ENCODE results near the gene POLR3K. TPM values are rescaled to one million over a fixed set of nuclear protein-coding genes. Genes with fewer than 3 reads are reported as not detected.

Gene POLR3K
- total RNA-seq, 1 donor = 5.6 TPM

DNA sequence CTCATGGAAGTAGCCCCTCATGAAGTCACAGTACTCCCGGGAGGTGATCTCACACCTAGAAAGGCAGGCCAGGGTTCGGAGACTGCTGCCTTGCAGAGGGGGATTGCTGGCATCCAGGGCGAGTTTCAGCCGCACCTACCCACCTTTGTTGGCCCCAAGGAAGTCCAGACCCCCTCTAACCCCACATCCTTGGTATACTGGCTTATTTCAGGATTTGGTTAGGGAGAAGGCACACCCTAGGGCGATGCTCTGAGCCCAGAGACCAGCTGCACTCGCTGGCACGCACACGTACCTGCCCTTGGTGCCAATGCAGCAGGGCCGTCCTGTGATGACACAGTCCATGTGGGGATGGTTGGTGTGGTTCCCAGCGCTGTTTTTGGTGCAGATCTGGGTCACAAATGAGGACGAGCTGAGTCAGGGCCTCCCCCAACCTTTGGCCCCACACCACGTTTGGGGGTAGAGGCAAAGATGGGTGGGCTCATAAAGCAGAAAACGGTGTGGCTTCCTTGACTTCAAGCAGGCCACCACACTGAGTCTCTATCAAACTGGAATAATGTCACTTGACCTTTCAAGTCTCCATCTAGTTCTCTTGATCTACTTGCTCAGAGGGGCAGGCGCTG, 6.1 kb upstream of the POLR3K start:
- no peak overlapping the region for H3K4me3 ChIP-seq (ENCODE audit: low read depth, low read length)
- TF ChIP-seq, protein P1, sequence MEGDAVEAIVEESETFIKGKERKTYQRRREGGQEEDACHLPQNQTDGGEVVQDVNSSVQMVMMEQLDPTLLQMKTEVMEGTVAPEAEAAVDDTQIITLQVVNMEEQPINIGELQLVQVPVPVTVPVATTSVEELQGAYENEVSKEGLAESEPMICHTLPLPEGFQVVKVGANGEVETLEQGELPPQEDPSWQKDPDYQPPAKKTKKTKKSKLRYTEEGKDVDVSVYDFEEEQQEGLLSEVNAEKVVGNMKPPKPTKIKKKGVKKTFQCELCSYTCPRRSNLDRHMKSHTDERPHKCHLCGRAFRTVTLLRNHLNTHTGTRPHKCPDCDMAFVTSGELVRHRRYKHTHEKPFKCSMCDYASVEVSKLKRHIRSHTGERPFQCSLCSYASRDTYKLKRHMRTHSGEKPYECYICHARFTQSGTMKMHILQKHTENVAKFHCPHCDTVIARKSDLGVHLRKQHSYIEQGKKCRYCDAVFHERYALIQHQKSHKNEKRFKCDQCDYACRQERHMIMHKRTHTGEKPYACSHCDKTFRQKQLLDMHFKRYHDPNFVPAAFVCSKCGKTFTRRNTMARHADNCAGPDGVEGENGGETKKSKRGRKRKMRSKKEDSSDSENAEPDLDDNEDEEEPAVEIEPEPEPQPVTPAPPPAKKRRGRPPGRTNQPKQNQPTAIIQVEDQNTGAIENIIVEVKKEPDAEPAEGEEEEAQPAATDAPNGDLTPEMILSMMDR (IDR thresholded peaks at IDR 0.05; ENCODE audit: insufficient read depth, low read depth, low read length) = no peak
- DNase-seq (ENCODE audit: low read depth) = no peak

GRCh38 chr16:58491-59439, 5.4 kb upstream of the POLR3K start:
- H3K4me3 ChIP-seq (ENCODE audit: low read depth, low read length) = no peak overlapping the region
- TF ChIP-seq, protein P1 (IDR thresholded peaks at IDR 0.05; ENCODE audit: insufficient read depth, low read depth, low read length) = no peak
- DNase-seq (ENCODE audit: low read depth) = no peak

DNA sequence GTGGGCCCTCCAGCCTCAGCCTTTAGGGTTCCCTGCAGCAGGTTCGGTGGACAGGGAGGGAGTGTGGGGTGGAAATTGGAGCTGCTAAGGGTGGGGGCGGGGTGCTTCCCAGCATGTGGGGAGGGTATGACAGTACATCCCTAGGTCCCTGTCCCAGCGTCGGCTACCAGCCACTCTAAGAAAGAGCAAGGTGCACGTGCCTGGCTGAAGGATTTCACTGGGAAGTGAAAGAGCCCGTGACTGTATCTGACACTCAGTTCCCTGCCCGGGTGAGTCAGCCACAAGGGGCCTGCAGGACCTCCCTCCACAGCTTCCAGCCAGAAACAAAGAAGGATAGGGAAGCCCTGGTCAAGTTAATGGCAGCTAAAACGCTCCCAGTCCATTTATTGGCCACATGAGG, 4.3 kb upstream of the POLR3K start:
- no peak for DNase-seq (ENCODE audit: low read depth)
- no peak overlapping the region for H3K4me3 ChIP-seq (ENCODE audit: low read depth, low read length)
- TF ChIP-seq, protein P1 (IDR thresholded peaks at IDR 0.05; ENCODE audit: insufficient read depth, low read depth, low read length) = no peak

GRCh38 chr16:56231-56927, 3.0 kb upstream of the POLR3K start:
- DNase-seq (ENCODE audit: low read depth) = no peak
- TF ChIP-seq, protein P1 (IDR thresholded peaks at IDR 0.05; ENCODE audit: insufficient read depth, low read depth, low read length) = no peak
- H3K4me3 ChIP-seq (ENCODE audit: low read depth, low read length) = no peak overlapping the region

DNA sequence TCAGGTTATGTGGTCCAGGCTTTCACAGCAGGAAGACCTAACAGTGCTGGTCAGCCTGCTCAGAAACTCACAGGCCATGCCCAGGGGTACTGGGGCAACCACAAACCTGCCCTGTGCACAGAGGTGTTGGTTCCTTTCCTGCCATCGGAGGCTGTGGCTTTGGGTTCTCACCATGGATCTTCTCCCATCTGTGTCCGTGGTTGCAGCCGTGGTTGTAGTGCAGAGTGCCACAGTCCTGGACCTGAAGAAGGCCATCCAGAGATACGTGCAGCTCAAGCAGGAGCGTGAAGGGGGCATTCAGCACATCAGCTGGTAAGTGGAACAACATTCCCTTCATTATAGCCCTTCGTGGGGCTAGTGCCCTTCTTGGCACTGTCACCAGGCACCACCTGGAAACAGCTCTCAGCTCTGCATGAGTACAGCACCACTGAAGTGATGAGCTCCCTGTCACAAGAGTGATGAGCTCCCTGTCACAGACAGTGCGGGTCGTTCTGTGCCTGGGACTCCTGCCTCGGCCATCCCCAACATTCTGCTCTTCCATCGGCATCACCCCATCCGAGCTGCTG, 2.2 kb upstream of the POLR3K start:
- no peak overlapping the region for H3K4me3 ChIP-seq (ENCODE audit: low read depth, low read length)
- TF ChIP-seq, protein P1 (IDR thresholded peaks at IDR 0.05; ENCODE audit: insufficient read depth, low read depth, low read length) = no peak

GRCh38 chr16:54237-54581, 801 bp upstream of the POLR3K start:
- DNase-seq (ENCODE audit: low read depth) = no peak
- TF ChIP-seq, protein P1 (IDR thresholded peaks at IDR 0.05; ENCODE audit: insufficient read depth, low read depth, low read length) = no peak
- peak overlapping the region; percentile 81 for H3K4me3 ChIP-seq (ENCODE audit: low read depth, low read length)

More for the DNA sequence above, 2.2 kb upstream of the POLR3K start:
- no peak for DNase-seq (ENCODE audit: low read depth)

Measured in fibroblast of villous mesenchyme (primary cell).